Measurements from ENCODE around the gene ELOA. TPM values are rescaled to one million over a fixed set of nuclear protein-coding genes. Genes with fewer than 3 reads are reported as not detected.

Gene ELOA
- total and polyA plus RNA-seq, 9 of the 15 experiments (the other 6 are each of a cell fraction or from before 2014, with no cell fraction given) = 31.9 to 98.6 (median 61.3) TPM

DNA sequence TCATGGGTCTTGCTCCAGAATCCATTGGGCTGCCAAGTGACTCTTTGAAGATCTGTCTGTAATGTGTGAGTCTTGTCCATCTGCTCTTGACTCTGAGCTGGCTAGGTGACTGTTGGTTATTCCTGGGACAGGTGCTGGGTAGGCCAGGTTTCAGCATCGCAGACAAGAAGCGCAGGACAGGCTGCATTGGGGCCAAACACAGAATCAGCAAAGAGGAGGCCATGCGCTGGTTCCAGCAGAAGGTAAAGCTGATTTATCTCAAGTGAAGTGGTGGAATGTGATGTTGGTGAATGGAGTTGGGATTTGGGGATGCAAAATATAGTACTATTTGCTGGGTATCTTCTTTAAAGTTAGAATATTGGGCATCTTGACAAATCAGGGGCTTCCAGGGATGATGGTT lies 47.6 kb upstream of the ELOA start:
- 93% methylated on average over 3 of the region's 3 CpGs for WGBS (ENCODE audit: insufficient coverage, low coverage, missing lambda C conversion rate)
- POLR2A ChIA-PET = interaction anchor here (0.9 to 2.4 kb wide), 5 partner anchors 9 to 48 kb away, joined by 3 to 13 read pairs (median 5); partner anchors contain the start of gene ELOA
- no peak overlapping the region; the same call in 1 of the 2 replicates for H3K4me3 ChIP-seq

More for the DNA sequence above, 47.6 kb upstream of the ELOA start:
- Histone ChIP-seq H3K9ac (ENCODE audit: insufficient read depth in 1 of 2, low read depth in 2 of 2, low read length in 2 of 2) (peak overlapping the region in 1 of 2 experiments; percentile 80; a peak in 1 of 4 replicates), H3K4me2 (ENCODE audit: insufficient read depth, low read length) (peak overlapping the region; percentile 21), H3K9me3 (replicated peaks; ENCODE audit: control insufficient read depth, insufficient read depth, low read depth, low read length) (no peaks in the 10 kb centered on the region; the same call in 1 of the 2 replicates), H3K9me1 (ENCODE audit: control insufficient read depth, insufficient read depth, low read length) (peaks cover 6% of the 10 kb centered on the region), H2AFZ (ENCODE audit: low read depth, low read length) (no peak overlapping the region), H3K27me3 (ENCODE audit: control insufficient read depth in 2 of 2, insufficient read depth in 2 of 2, low read length in 2 of 2) (no peaks in the 10 kb centered on the region), H3K4me1 (replicated peaks in 1 of 2; ENCODE audit: control insufficient read depth in 2 of 2, insufficient read depth in 2 of 2, low read length in 2 of 2) (peaks cover 17 to 36% of the 10 kb centered on the region in 2 experiments; a peak in 4 of 5 replicates), H3K27ac (ENCODE audit: extremely low read depth, low read depth, low read length) (no peak overlapping the region), H4K20me1 (replicated peaks; ENCODE audit: control insufficient read depth, insufficient read depth, low read length) (peaks cover 69% of the 10 kb centered on the region), H3K36me3 (ENCODE audit: control insufficient read depth, insufficient read depth, low read length) (peaks cover 89% of the 10 kb centered on the region), H3K79me2 (ENCODE audit: control insufficient read depth, insufficient read depth, low read length) (peaks cover 90% of the 10 kb centered on the region)
- no TSS peak for BruUV-seq (replicated peaks)
- no peak for ATAC-seq
- DNase-seq (ENCODE audit: extremely low read depth in 1 of 4, low spot score in 3 of 4) = no peak
- FAIRE-seq = no peak
- in situ Hi-C loops (cut with MboI) = no loop called here
- intact Hi-C loops (cut with micrococcal nuclease) = no loop called here
- CTCF ChIA-PET (ENCODE audit: low intra/inter-chr PET ratio) = no interaction called here
- TF ChIP-seq MXD1 (CRISPR knock-in tag; IDR thresholded peaks at IDR 0.05; ENCODE audit: borderline replicate concordance, poor library complexity, severe bottlenecking) (no peak), SRSF7 (optimal IDR thresholded peaks at IDR 0.05; ENCODE audit: low read depth, low read length) (no peak), POLR2AphosphoS5 (IDR thresholded peaks at IDR 0.05; ENCODE audit: control insufficient read depth, insufficient read depth, low read depth, low read length) (peak; percentile 57; the same call in 1 of the 2 replicates), RBFOX2 (IDR thresholded peaks at IDR 0.05; ENCODE audit: low read depth, low read length) (0 out of 2 replicates have a peak, but pooled peaks have one; percentile 46)

Data from K562 (cell line).